K562 (cell line): Measurements from ENCODE around the gene LGALS7.

Experiments
- ATF7 ChIP-seq: fragments of 450-650 bp; IDR thresholded peaks from 2 replicates; pipeline ENCODE4 v1.7.1; 2014; ENCODE audit warnings: mild to moderate bottlenecking, moderate library complexity
- CBX8 ChIP-seq: fragments of 200-600 bp; sonication (generic); IDR thresholded peaks from 2 replicates; pipeline ENCODE4 v1.6.1; 2012; ENCODE audit warnings: borderline replicate concordance, mixed run types, low read depth, mild to moderate bottlenecking, moderate library complexity, mixed read lengths, low read length, control low read depth, inconsistent platforms; ENCODE audit not compliant: poor library complexity, severe bottlenecking; ENCODE audit errors: extremely low read depth
- CTCF ChIP-seq, 3 experiments: IDR thresholded peaks in 2 of 3; conservative IDR thresholded peaks in 1 of 3; 2 replicates each; pipeline ENCODE4 v1.5.1; 2011 to 2012; ENCODE audit warnings: low read length in 3 of 3, mild to moderate bottlenecking in 3 of 3, control low read depth in 2 of 3, improper control_type of control experiment in 1 of 3, inconsistent platforms in 1 of 3, low read depth in 1 of 3, mixed read lengths in 1 of 3, moderate library complexity in 1 of 3; ENCODE audit not compliant: insufficient read depth in 2 of 3
- MTA1 ChIP-seq: fragments of 450-650 bp; IDR thresholded peaks from 2 replicates; pipeline ENCODE4 v1.6.1; 2017; ENCODE audit warnings: borderline replicate concordance
- NCOA1 ChIP-seq: fragments of 450-650 bp; IDR thresholded peaks from 2 replicates; pipeline ENCODE4 v1.6.1; 2016; ENCODE audit warnings: low read depth
- PCBP1 ChIP-seq: fragments of 200-400 bp; formaldehyde crosslinking; IDR thresholded peaks from 2 replicates; pipeline ENCODE4 v1.6.1; 2018; ENCODE audit warnings: mild to moderate bottlenecking, low read depth, low read length; ENCODE audit not compliant: poor library complexity, severe bottlenecking
- SMARCA4 ChIP-seq: fragments of 450-650 bp; IDR thresholded peaks from 2 replicates; pipeline ENCODE4 v1.6.1; 2016
- TAF1 ChIP-seq: IDR thresholded peaks from 2 replicates; pipeline ENCODE4 v1.6.1; 2011; ENCODE audit warnings: mild to moderate bottlenecking, low read length, moderate library complexity; ENCODE audit not compliant: insufficient read depth, control insufficient read depth, severe bottlenecking; ENCODE audit errors: extremely low read depth
- ZFP1 ChIP-seq: fragments of 450-650 bp; formaldehyde crosslinking; IDR thresholded peaks from 2 replicates; pipeline ENCODE4 v1.4.0; 2020; ENCODE audit warnings: mild to moderate bottlenecking, mixed read lengths
- ZFP30 ChIP-seq: fragments of 250-450 bp; sonication (Bioruptor Pico); IDR thresholded peaks from 2 replicates; pipeline ENCODE4 v1.8.0; 2022; ENCODE audit warnings: moderate library complexity, mild to moderate bottlenecking, inconsistent platforms, borderline replicate concordance
- ZNF263 ChIP-seq: sonication (generic); formaldehyde crosslinking; IDR thresholded peaks from 2 replicates; pipeline ENCODE4 v1.8.0; 2022; ENCODE audit warnings: mild to moderate bottlenecking, missing genetic modification reagents, borderline replicate concordance
- ZNF274 ChIP-seq: IDR thresholded peaks from 2 replicates; pipeline ENCODE4 v1.6.1; 2011; ENCODE audit warnings: low read depth, mild to moderate bottlenecking, low read length, moderate library complexity, borderline replicate concordance
- ZNF583 ChIP-seq: fragments of 250-450 bp; sonication (Bioruptor Pico); IDR thresholded peaks from 2 replicates; pipeline ENCODE4 v1.4.0; 2020
- ZNF586 ChIP-seq: fragments of 450-650 bp; formaldehyde crosslinking; conservative IDR thresholded peaks from 2 replicates; pipeline ENCODE4 v1.4.0; 2020; ENCODE audit warnings: mild to moderate bottlenecking, moderate library complexity

- TF ChIP-seq CTCF (IDR thresholded peaks at IDR 0.05 in 2 of 3, conservative IDR thresholded peaks at IDR 0.05 in 1 of 3; ENCODE audit: insufficient read depth in 2 of 3, low read depth in 1 of 3, low read length in 3 of 3) (no peak), ATF7 (no peak), TAF1 (no peak), SMARCA4 (no peak), ZNF263 (CRISPR knock-in tag) (no peak), ZNF586 (CRISPR knock-in tag) (no peak), ZNF583 (CRISPR knock-in tag) (no peak), ZFP1 (CRISPR knock-in tag) (no peak), MTA1 (no peak), ZNF274 (no peak), NCOA1 (no peak), ZFP30 (CRISPR knock-in tag) (no peak), PCBP1 (no peak), CBX8 (no peak)
These were observed 40.0 kb upstream of the LGALS7 start for GRCh38 chr19:38813323-38813722.
